ENCODE results near the gene RER1. TPM values are rescaled to one million over a fixed set of nuclear protein-coding genes. Genes with fewer than 3 reads are reported as not detected.

Gene RER1
- total RNA-seq, 1 donor from 2014 or later = 79.1 TPM

GRCh38 chr1:2403273-2403672 lies 11.6 kb downstream of the RER1 start:
- Histone ChIP-seq H3K27me3 (ENCODE audit: control insufficient read depth, insufficient read depth, low read length) (no peaks in the 10 kb centered on the region), H3K36me3 (ENCODE audit: control insufficient read depth, insufficient read depth, low read length) (peaks cover 5% of the 10 kb centered on the region), H3K4me3 (ENCODE audit: low read depth, low read length) (no peak overlapping the region)
- no peak for TF ChIP-seq CTCF (IDR thresholded peaks at IDR 0.05; ENCODE audit: insufficient read depth, low read length, poor library complexity, severe bottlenecking)
- no peak for DNase-seq (ENCODE audit: low read depth)

GRCh38 chr1:2404142-2404889 lies 12.7 kb downstream of the RER1 start:
- Histone ChIP-seq H3K4me3 (ENCODE audit: low read depth, low read length) (no peak overlapping the region), H3K36me3 (ENCODE audit: control insufficient read depth, insufficient read depth, low read length) (peaks cover 5% of the 10 kb centered on the region), H3K27me3 (ENCODE audit: control insufficient read depth, insufficient read depth, low read length) (no peaks in the 10 kb centered on the region)
- TF ChIP-seq CTCF (IDR thresholded peaks at IDR 0.05; ENCODE audit: insufficient read depth, low read length, poor library complexity, severe bottlenecking) = no peak
- DNase-seq (ENCODE audit: low read depth) = no peak

- peaks cover 5% of the 10 kb centered on the region for H3K36me3 ChIP-seq (ENCODE audit: control insufficient read depth, insufficient read depth, low read length)
These were observed 13.4 kb downstream of the RER1 start for GRCh38 chr1:2404890-2405511.

GRCh38 chr1:2405588-2406295 lies 14.1 kb downstream of the RER1 start:
- no peak for TF ChIP-seq CTCF (IDR thresholded peaks at IDR 0.05; ENCODE audit: insufficient read depth, low read length, poor library complexity, severe bottlenecking)
- no peak overlapping the region for H3K4me3 ChIP-seq (ENCODE audit: low read depth, low read length)
- DNase-seq (ENCODE audit: low read depth) = no peak
- H3K36me3 ChIP-seq (ENCODE audit: control insufficient read depth, insufficient read depth, low read length) = peaks cover 5% of the 10 kb centered on the region
- H3K27me3 ChIP-seq (ENCODE audit: control insufficient read depth, insufficient read depth, low read length) = no peaks in the 10 kb centered on the region

More at GRCh38 chr1:2404890-2405511, 13.4 kb downstream of the RER1 start:
- no peak for TF ChIP-seq CTCF (IDR thresholded peaks at IDR 0.05; ENCODE audit: insufficient read depth, low read length, poor library complexity, severe bottlenecking)
- H3K27me3 ChIP-seq (ENCODE audit: control insufficient read depth, insufficient read depth, low read length) = no peaks in the 10 kb centered on the region
- no peak for DNase-seq (ENCODE audit: low read depth)
- H3K4me3 ChIP-seq (ENCODE audit: low read depth, low read length) = no peak overlapping the region

- no peak overlapping the region for H3K4me3 ChIP-seq (ENCODE audit: low read depth, low read length)
- DNase-seq (ENCODE audit: low read depth) = no peak
- peaks cover 5% of the 10 kb centered on the region for H3K36me3 ChIP-seq (ENCODE audit: control insufficient read depth, insufficient read depth, low read length)
- no peaks in the 10 kb centered on the region for H3K27me3 ChIP-seq (ENCODE audit: control insufficient read depth, insufficient read depth, low read length)
- peak; percentile 33 for TF ChIP-seq CTCF (IDR thresholded peaks at IDR 0.05; ENCODE audit: insufficient read depth, low read length, poor library complexity, severe bottlenecking)
These were observed 14.9 kb downstream of the RER1 start for GRCh38 chr1:2406451-2407041.

Measured in kidney epithelial cell (primary cell).